CD4-positive, CD25-positive, alpha-beta regulatory T cell (primary cell): ENCODE results near the gene KCNC3. TPM values are rescaled to one million over a fixed set of nuclear protein-coding genes. Genes with fewer than 3 reads are reported as not detected.

Source experiments
- ATAC-seq, 2 donors: fragments of 150-1000 bp; cut with Tn5 transposase; one replicate each; pipeline ENCODE4 v1.10.0; 2021; ENCODE audit warnings: low read depth in 2 of 2, moderate number of reproducible peaks in 2 of 2, moderate library complexity in 1 of 2
- DNase-seq, 3 donors: peaks; one replicate each; pipeline versions ENCODE4 v3.0.0 to v3.0.0-alpha.2; 2012 to 2022; ENCODE audit warnings: mixed read lengths in 1 of 3
- H3K27ac ChIP-seq: one replicate; pipeline ENCODE4 v1.7.0; 2013; ENCODE audit warnings: mild to moderate bottlenecking, low read length; ENCODE audit not compliant: insufficient read depth, poor library complexity, severe bottlenecking
- H3K27me3 ChIP-seq: one replicate; pipeline ENCODE4 v1.7.0; 2013; ENCODE audit warnings: low read length; ENCODE audit not compliant: control insufficient read depth, insufficient read depth
- H3K36me3 ChIP-seq: one replicate; pipeline ENCODE4 v1.7.0; 2013; ENCODE audit warnings: mild to moderate bottlenecking, low read length, moderate library complexity; ENCODE audit not compliant: control insufficient read depth, insufficient read depth
- H3K4me1 ChIP-seq: 2 replicates; pipeline ENCODE4 v1.7.0; 2013; ENCODE audit warnings: mild to moderate bottlenecking, low read length; ENCODE audit not compliant: insufficient read depth, control insufficient read depth, poor library complexity, severe bottlenecking
- H3K4me3 ChIP-seq: one replicate; pipeline ENCODE4 v1.7.0; 2013; ENCODE audit warnings: low read depth, mild to moderate bottlenecking, low read length, moderate library complexity
- H3K9me3 ChIP-seq, 2 experiments: 1 replicate in 1 of 2; 2 replicates in 1 of 2; pipeline ENCODE4 v1.7.0; 2013; ENCODE audit warnings: low read length in 2 of 2, mild to moderate bottlenecking in 1 of 2, moderate library complexity in 1 of 2; ENCODE audit not compliant: control insufficient read depth in 2 of 2
- H3K27ac Mint-ChIP-seq, 3 donors: one replicate each; pipeline ENCODE4 v1.8.0; 2020 to 2022; ENCODE audit warnings: mild to moderate bottlenecking in 3 of 3, mixed read lengths in 3 of 3, moderate library complexity in 2 of 3
- H3K27me3 Mint-ChIP-seq: one replicate; pipeline ENCODE4 v1.8.0; 2022; ENCODE audit warnings: mild to moderate bottlenecking, mixed read lengths
- H3K36me3 Mint-ChIP-seq: one replicate; pipeline ENCODE4 v1.8.0; 2020; ENCODE audit warnings: mixed read lengths
- H3K4me1 Mint-ChIP-seq, 4 donors: one replicate each; pipeline ENCODE4 v1.8.0; 2020 to 2022; ENCODE audit warnings: mixed read lengths in 4 of 4, mild to moderate bottlenecking in 1 of 4
- H3K4me3 Mint-ChIP-seq, 4 donors: one replicate each; pipeline ENCODE4 v1.8.0; 2020 to 2022; ENCODE audit warnings: mild to moderate bottlenecking in 4 of 4, mixed read lengths in 4 of 4, moderate library complexity in 3 of 4
- H3K9me3 Mint-ChIP-seq, 7 donors: one replicate each; pipeline ENCODE4 v1.8.0; 2020 to 2022; ENCODE audit warnings: mixed read lengths in 7 of 7, mild to moderate bottlenecking in 3 of 7, moderate library complexity in 2 of 7
- polyA plus RNA-seq, 4 donors: library from polyadenylated mRNA; unstranded; fragments of 300-500 nt; fragmentation: Illumina TruSeq; gene quantifications; one replicate each; pipeline ENCODE4 v1.2.3, GENCODE V29; 2021
- total RNA-seq: library from RNA; stranded (reverse); gene quantifications from one replicate; pipeline ENCODE4 v1.2.3, GENCODE V29; 2022

The KCNC3 gene
- total and polyA plus RNA-seq, 5 donors from 2014 or later: 1.4 TPM; not detected in 4

- H3K27me3 ChIP-seq: no peaks in the 10 kb centered on the region
- H3K36me3 ChIP-seq: no peaks in the 10 kb centered on the region
- H3K4me1 ChIP-seq: peaks cover 50% of the 10 kb centered on the region
- Mint-ChIP-seq H3K27ac (peak overlapping the region; percentile 86 to 93 (median 88)), H3K4me1 (peaks cover 5 to 54% (median 33%) of the 10 kb centered on the region in 4 donors), H3K9me3 (peaks cover 0 to 8% (median 4%) of the 10 kb centered on the region in 7 donors), H3K27me3 (peaks cover 22% of the 10 kb centered on the region), H3K36me3 (peaks cover 4% of the 10 kb centered on the region), H3K4me3 (peak overlapping the region; percentile 91 to 95 (median 93))
- peak in 1 of 2 donors; percentile 4 for ATAC-seq
- peaks cover 0 to 14% of the 10 kb centered on the region in 2 experiments for H3K9me3 ChIP-seq
- peak overlapping the region; percentile 92 for H3K4me3 ChIP-seq
- peak in 1 of 3 donors; percentile 75 for DNase-seq
- peak overlapping the region; percentile 63 for H3K27ac ChIP-seq
Observed at GRCh38 chr19:50333737-50334617, 4.8 kb upstream of the KCNC3 start.

DNA sequence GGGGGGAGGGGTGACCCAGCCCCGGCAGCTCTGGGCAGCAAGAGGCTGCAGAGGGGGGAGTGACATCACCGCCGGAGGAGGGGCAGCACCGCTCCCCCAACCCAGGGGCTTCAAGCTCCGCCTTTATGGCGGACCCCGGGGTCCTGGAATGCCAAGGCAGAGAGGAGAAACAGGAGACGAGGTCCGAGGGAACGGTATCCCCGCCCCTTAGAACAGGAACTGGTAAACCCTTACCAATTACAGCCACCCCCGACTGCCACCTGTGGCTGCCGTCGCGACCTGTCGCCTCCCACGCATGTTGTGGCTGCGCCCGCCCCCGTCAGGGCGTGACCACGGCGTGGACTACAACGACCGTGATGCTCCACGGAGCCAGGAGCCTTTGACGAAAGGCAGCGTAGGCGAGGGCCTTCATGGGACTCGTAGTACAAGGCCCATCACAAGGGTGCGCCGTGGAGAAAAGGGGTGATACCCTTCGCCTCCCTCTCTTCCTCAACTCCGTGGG lies 4.1 kb upstream of the KCNC3 start:
- H3K36me3 ChIP-seq: no peaks in the 10 kb centered on the region
- H3K4me1 ChIP-seq: peaks cover 50% of the 10 kb centered on the region
- H3K4me3 ChIP-seq: peak overlapping the region; percentile 92
- peak; percentile 66 to 70 for ATAC-seq
- peaks cover 25% of the 10 kb centered on the region for H3K27me3 Mint-ChIP-seq
- peaks cover 5 to 55% (median 33%) of the 10 kb centered on the region in 4 donors for H3K4me1 Mint-ChIP-seq
- peak; percentile 90 to 97 (median 94) for DNase-seq
- H3K4me3 Mint-ChIP-seq: peak overlapping the region; percentile 91 to 95 (median 93)
- peaks cover 0 to 14% of the 10 kb centered on the region in 2 experiments for H3K9me3 ChIP-seq
- peak overlapping the region; percentile 63 for H3K27ac ChIP-seq
- H3K27ac Mint-ChIP-seq: peak overlapping the region; percentile 86 to 93 (median 88)
- no peaks in the 10 kb centered on the region for H3K27me3 ChIP-seq
- peaks cover 4% of the 10 kb centered on the region for H3K36me3 Mint-ChIP-seq
- H3K9me3 Mint-ChIP-seq: peaks cover 0 to 8% (median 4%) of the 10 kb centered on the region in 7 donors

DNA sequence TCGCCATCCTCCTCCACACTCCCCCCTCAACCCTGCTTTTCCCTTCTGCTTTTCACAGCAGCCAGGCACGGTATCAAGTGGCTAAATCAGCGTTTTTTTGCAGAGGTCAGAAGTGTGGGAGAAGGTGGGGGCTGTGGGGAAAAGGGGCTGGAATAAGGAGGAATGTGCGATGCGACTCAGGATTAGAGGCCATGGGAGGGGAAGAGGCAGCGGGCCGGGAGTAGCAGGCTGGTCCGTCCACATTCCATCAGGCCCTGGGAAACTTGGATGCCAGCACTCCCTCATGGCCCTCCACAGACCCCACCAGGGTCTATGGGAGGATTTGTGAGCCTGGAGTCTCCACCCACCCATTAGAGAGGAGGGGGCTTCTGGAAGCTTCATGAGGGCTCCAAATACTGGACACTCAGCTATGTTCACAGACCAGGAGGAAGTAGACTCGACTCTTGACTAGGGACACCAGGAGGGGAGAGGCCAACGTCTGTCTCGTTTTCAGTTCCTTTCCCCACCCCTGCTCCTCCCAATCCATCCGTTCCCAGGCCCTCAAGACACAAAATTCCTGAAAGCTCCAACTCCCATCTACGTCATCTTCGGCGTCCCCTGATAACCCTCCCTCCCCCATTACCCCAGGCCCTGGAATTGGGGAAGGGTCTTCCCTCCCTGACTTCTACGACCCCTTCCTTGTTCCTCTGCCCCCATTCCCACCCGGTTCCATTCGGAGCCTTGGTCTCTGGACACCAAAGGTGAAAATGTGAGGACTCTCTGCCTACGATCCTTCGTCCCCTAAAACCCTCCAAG lies 3.3 kb upstream of the KCNC3 start:
- Mint-ChIP-seq H3K4me1 (peaks cover 5 to 59% (median 34%) of the 10 kb centered on the region in 4 donors), H3K9me3 (peaks cover 0 to 8% (median 4%) of the 10 kb centered on the region in 7 donors), H3K4me3 (peak overlapping the region; percentile 75 to 95 (median 82)), H3K27me3 (peaks cover 28% of the 10 kb centered on the region), H3K36me3 (peaks cover 6% of the 10 kb centered on the region), H3K27ac (no peak overlapping the region)
- H3K36me3 ChIP-seq: no peaks in the 10 kb centered on the region
- H3K4me1 ChIP-seq: peaks cover 56% of the 10 kb centered on the region
- no peaks in the 10 kb centered on the region for H3K27me3 ChIP-seq
- peak overlapping the region; percentile 63 for H3K27ac ChIP-seq
- peaks cover 0 to 14% of the 10 kb centered on the region in 2 experiments for H3K9me3 ChIP-seq
- peak overlapping the region; percentile 47 for H3K4me3 ChIP-seq
- no peak for ATAC-seq
- DNase-seq: no peak

GRCh38 chr19:50331994-50332243 lies 2.7 kb upstream of the KCNC3 start:
- peaks cover 0 to 12% (median 4%) of the 10 kb centered on the region in 7 donors for H3K9me3 Mint-ChIP-seq
- H3K27ac ChIP-seq: peak overlapping the region; percentile 9
- peak overlapping the region; percentile 63 to 95 (median 84) for H3K4me3 Mint-ChIP-seq
- peaks cover 26% of the 10 kb centered on the region for H3K27me3 Mint-ChIP-seq
- H3K27me3 ChIP-seq: peaks cover 3% of the 10 kb centered on the region
- peaks cover 5 to 64% (median 39%) of the 10 kb centered on the region in 4 donors for H3K4me1 Mint-ChIP-seq
- no peaks in the 10 kb centered on the region for H3K36me3 ChIP-seq
- H3K9me3 ChIP-seq: peaks cover 0 to 14% of the 10 kb centered on the region in 2 experiments
- H3K27ac Mint-ChIP-seq: peak overlapping the region in 1 of 3 donors; percentile 88
- peak overlapping the region; percentile 47 for H3K4me3 ChIP-seq
- peaks cover 10% of the 10 kb centered on the region for H3K36me3 Mint-ChIP-seq
- H3K4me1 ChIP-seq: peaks cover 61% of the 10 kb centered on the region
- no peak for DNase-seq
- no peak for ATAC-seq

DNA sequence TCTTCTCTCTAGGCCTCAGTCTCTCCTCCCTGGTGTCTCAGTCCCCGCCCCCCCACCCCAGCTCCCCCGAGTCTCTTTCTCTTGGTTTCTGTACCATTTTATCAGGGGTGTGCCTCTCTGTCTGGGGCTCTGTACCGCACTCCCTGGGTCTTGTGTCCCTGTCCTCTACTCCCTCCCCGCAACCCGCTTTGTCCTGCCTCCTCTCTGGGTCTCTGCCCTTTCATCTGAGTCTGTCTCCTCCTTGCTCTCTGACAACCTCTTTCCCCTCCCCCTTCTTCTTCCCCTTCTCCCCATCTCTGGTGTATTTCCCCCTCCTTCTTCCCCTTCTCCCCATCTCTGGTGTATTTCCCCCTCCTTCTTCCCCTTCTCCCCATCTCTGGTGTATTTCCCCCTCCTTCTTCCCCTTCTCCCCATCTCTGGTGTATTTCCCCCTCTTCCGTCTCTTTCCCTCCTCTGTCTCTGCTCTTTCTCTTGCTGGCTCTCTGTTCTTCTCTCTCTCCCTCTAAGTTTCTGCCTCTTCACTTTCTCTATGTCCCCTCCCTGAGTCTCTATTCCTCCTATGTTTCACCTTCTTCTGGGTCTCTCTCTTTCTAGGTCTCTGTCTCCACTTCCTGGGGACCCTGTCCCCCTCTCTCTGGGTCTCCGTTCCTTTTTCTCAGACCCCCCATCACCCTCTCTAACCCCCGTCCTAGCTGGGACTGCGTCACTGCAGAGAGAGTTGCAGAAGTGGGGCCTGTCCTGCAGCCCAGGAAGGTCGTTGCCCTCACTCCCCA lies 2.2 kb upstream of the KCNC3 start:
- Histone ChIP-seq H3K36me3 (no peaks in the 10 kb centered on the region), H3K9me3 (peaks cover 0 to 14% of the 10 kb centered on the region in 2 experiments), H3K4me3 (peak overlapping the region; percentile 47), H3K27ac (peak overlapping the region; percentile 60), H3K4me1 (peaks cover 66% of the 10 kb centered on the region), H3K27me3 (peaks cover 4% of the 10 kb centered on the region)
- Mint-ChIP-seq H3K9me3 (peaks cover 0 to 14% (median 4%) of the 10 kb centered on the region in 7 donors), H3K27ac (peak overlapping the region; percentile 55 to 88 (median 84)), H3K4me3 (peak overlapping the region; percentile 84 to 95 (median 86)), H3K36me3 (peaks cover 10% of the 10 kb centered on the region), H3K4me1 (peaks cover 5 to 69% (median 42%) of the 10 kb centered on the region in 4 donors), H3K27me3 (peaks cover 31% of the 10 kb centered on the region)
- DNase-seq (no peak), ATAC-seq (no peak)

DNA sequence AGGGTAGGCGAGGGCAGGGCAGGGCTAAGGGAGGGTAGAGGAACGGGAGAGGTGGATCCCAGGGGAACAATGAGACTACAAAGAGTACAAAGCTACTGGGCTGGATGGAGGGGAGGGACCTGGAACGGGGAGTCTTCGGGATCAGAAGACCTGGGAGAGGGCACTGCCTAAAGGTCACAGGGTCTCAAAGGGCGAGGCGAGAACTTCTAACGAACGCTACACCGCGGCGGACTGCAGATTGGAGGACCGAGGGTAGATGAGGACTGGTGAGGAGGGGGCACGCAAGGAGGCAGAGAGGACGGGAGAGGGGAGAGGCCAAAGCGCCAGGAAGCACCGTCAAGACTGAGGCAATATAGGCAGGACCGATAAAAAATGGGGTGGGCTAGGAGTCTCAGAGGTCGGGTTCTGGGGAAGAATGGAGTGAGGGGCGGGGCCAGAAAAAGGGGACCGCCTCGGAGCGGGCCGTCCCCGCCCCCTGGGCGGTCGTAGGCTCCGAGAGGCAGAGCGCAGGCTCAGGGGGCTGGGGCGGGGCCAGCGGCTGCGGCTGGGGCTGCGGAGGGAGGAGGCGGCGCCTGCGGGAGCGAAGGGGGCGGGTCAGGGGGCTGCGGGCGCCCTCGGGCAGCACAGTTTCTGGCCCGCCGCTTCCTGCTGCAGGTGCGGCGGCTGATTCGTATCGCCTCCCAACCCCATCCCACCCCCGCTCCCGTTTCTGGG lies 1.3 kb upstream of the KCNC3 start:
- Histone ChIP-seq H3K36me3 (no peaks in the 10 kb centered on the region), H3K4me1 (peaks cover 74% of the 10 kb centered on the region), H3K4me3 (peak overlapping the region; percentile 37), H3K27me3 (peaks cover 4% of the 10 kb centered on the region), H3K9me3 (peaks cover 0 to 16% of the 10 kb centered on the region in 2 experiments), H3K27ac (peak overlapping the region; percentile 60)
- peak; percentile 81 to 91 (median 86) for DNase-seq
- peaks cover 5 to 72% (median 42%) of the 10 kb centered on the region in 4 donors for H3K4me1 Mint-ChIP-seq
- peaks cover 0 to 14% (median 4%) of the 10 kb centered on the region in 7 donors for H3K9me3 Mint-ChIP-seq
- H3K36me3 Mint-ChIP-seq: peaks cover 8% of the 10 kb centered on the region
- H3K27me3 Mint-ChIP-seq: peaks cover 34% of the 10 kb centered on the region
- H3K27ac Mint-ChIP-seq: peak overlapping the region in 2 of 3 donors; percentile 59 to 88
- H3K4me3 Mint-ChIP-seq: peak overlapping the region; percentile 88 to 95 (median 90)
- ATAC-seq: peak; percentile 33 to 36
